Esophagus muscularis mucosa (tissue), 4 donors: ENCODE data around the gene HEBP2. TPM values are rescaled to one million over a fixed set of nuclear protein-coding genes. Genes with fewer than 3 reads are reported as not detected.

Source experiments
- DNase-seq: peaks from one replicate; pipeline ENCODE4 v3.0.0-alpha.2; 2017; ENCODE audit errors: extremely low spot score
- H3K27ac ChIP-seq, 4 donors: fragments of 200-600 bp; sonication (generic); replicated peaks in 1 of 4; 1 replicate in 3 of 4; 2 replicates in 1 of 4; pipeline ENCODE4 v1.5.1; 2016 to 2019; ENCODE audit warnings: mild to moderate bottlenecking in 1 of 4
- H3K27me3 ChIP-seq, 4 donors: fragments of 200-600 bp; sonication (generic); one replicate each; pipeline versions ENCODE4 v1.5.1 to v1.6.0; 2016 to 2019
- H3K36me3 ChIP-seq, 4 donors: fragments of 200-600 bp; sonication (generic); one replicate each; pipeline ENCODE4 v1.5.1; 2016 to 2019
- H3K4me1 ChIP-seq, 4 donors: fragments of 200-600 bp; sonication (generic); one replicate each; pipeline ENCODE4 v1.5.1; 2016 to 2019
- H3K4me3 ChIP-seq, 4 donors: fragments of 200-600 bp; sonication (generic); 1 replicate in 2 of 4; 2 replicates in 2 of 4; pipeline ENCODE4 v1.5.1; 2016 to 2019; ENCODE audit warnings: mild to moderate bottlenecking in 4 of 4, moderate library complexity in 1 of 4
- H3K9me3 ChIP-seq, 4 donors: fragments of 200-600 bp; sonication (generic); 1 replicate in 3 of 4; 2 replicates in 1 of 4; pipeline ENCODE4 v1.5.1; 2016 to 2019
- EP300 ChIP-seq: sonication (generic); formaldehyde crosslinking; IDR thresholded peaks from one replicate; pipeline ENCODE4 v1.6.1; 2017; ENCODE audit warnings: antibody characterized with exemption
- POLR2A ChIP-seq: fragments of 450-650 bp; IDR thresholded peaks from one replicate; pipeline ENCODE4 v1.6.1; 2017; ENCODE audit warnings: antibody characterized with exemption, moderate library complexity, mild to moderate bottlenecking, low read depth
- POLR2AphosphoS5 ChIP-seq, 2 donors: sonication (generic); formaldehyde crosslinking; IDR thresholded peaks; one replicate each; pipeline ENCODE4 v1.6.1; 2017; ENCODE audit warnings: antibody characterized with exemption in 2 of 2
- WGBS: methylation state at CpG from one replicate; pipeline ENCODE4 v1.1.5; 2018; 5-methylcytosine and 5-hydroxymethylcytosine counted together
- intact Hi-C: fragments of 100-400 bp; cut with DNase I; formaldehyde crosslinking; loops from one replicate; pipeline ENCODE4 v1.15.1; 2023
- total RNA-seq, 4 donors: library from RNA; depleted of rRNA; stranded (reverse); fragments of >200 nt; gene quantifications; one replicate each; pipeline versions ENCODE4 v1.1.0 to v1.2.1, GENCODE V29; 2016
- TF ChIP-seq, protein P1 (sequence below), 3 experiments: fragments of 200-600 bp in 2 of 3; fragments of 450-650 bp in 1 of 3; sonication (generic) in 2 of 3; IDR thresholded peaks; one replicate each; pipeline ENCODE4 v1.5.1; 2017 to 2019; ENCODE audit warnings: antibody characterized with exemption in 3 of 3, mild to moderate bottlenecking in 2 of 3, moderate library complexity in 1 of 3

The HEBP2 gene
- total RNA-seq, 4 donors from 2014 or later: 90.1 to 135 (median 104) TPM

DNA sequence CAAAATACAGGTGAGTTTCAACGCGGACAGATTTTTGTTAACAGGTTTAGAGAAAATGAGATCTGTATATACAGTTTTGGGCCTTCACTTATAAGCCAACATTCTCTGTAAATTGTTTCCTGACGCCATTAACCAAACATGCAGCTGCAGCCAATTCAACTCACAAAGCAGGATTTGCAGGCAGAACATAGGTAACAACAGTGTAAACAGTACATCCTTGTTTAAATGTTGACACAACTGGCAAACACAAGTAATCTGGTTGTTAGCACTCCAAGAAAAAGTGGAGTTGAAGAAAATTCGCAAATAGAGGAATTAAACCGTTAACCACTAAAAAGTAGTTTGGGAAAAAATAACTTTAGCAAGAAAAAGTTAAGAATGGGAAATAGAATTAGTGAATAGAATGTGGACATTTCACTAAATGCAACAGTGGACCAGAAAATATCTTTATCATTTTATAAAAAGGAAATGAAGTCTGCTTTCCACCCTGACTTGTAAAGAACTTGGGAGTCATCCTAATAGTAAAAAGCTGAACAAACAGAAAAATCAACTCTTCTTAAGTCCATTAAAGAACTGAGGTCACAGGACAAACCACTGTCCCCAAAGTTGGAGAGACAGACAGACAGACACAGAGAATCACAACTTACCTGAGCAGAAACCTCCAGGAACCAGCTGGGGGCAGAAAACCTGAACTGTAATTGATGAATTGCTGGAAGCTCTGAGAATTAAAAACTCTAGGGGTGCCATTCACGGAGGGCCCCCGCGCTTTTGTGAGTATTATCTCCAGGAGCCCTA lies 16.2 kb upstream of the HEBP2 start:
- Histone ChIP-seq H3K27ac (no peak overlapping the region), H3K9me3 (no peaks in the 10 kb centered on the region), H3K4me1 (no peaks in the 10 kb centered on the region), H3K27me3 (peaks cover 0 to 8% (median 0%) of the 10 kb centered on the region in 4 donors), H3K4me3 (no peak overlapping the region), H3K36me3 (no peaks in the 10 kb centered on the region)
- intact Hi-C loops: no loop called here
- TF ChIP-seq POLR2AphosphoS5 (IDR thresholded peaks at IDR 0.05) (no peak), POLR2A (no peak), EP300 (no peak)
- TF ChIP-seq, protein P1, sequence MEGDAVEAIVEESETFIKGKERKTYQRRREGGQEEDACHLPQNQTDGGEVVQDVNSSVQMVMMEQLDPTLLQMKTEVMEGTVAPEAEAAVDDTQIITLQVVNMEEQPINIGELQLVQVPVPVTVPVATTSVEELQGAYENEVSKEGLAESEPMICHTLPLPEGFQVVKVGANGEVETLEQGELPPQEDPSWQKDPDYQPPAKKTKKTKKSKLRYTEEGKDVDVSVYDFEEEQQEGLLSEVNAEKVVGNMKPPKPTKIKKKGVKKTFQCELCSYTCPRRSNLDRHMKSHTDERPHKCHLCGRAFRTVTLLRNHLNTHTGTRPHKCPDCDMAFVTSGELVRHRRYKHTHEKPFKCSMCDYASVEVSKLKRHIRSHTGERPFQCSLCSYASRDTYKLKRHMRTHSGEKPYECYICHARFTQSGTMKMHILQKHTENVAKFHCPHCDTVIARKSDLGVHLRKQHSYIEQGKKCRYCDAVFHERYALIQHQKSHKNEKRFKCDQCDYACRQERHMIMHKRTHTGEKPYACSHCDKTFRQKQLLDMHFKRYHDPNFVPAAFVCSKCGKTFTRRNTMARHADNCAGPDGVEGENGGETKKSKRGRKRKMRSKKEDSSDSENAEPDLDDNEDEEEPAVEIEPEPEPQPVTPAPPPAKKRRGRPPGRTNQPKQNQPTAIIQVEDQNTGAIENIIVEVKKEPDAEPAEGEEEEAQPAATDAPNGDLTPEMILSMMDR (IDR thresholded peaks at IDR 0.05): no peak
- WGBS: 89% methylated on average over 8 of the region's 8 CpGs
- no peak for DNase-seq

DNA sequence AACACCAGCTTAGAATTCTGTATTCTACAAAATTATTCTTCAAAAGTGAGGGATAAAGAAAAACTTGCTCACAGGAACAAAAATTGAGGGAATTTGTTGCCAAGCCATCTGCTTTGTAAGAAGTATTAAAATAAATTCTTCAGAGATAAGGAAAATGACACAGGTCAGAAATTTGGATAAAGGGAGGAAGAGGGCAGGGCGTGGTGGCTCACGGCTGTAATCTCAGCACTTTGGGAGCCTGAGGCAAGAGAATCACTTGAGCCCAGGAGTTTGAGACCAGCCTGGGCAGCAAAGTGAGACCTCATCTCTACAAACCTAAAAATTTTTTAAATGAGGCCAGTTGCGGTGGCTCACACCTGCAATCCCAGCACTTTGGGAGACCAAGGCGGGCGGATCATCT lies 14.5 kb upstream of the HEBP2 start:
- intact Hi-C loops: no loop called here
- peaks cover 0 to 8% (median 0%) of the 10 kb centered on the region in 4 donors for H3K27me3 ChIP-seq
- no peaks in the 10 kb centered on the region for H3K36me3 ChIP-seq
- H3K27ac ChIP-seq: no peak overlapping the region
- no peaks in the 10 kb centered on the region for H3K9me3 ChIP-seq
- peak; percentile 37 for DNase-seq
- TF ChIP-seq EP300 (no peak), POLR2A (no peak), POLR2AphosphoS5 (IDR thresholded peaks at IDR 0.05) (no peak)
- TF ChIP-seq, protein P1 (IDR thresholded peaks at IDR 0.05): no peak
- H3K4me1 ChIP-seq: peaks cover 0 to 4% (median 0%) of the 10 kb centered on the region in 4 donors
- WGBS: 88% methylated on average over 5 of the region's 5 CpGs
- H3K4me3 ChIP-seq: no peak overlapping the region

DNA sequence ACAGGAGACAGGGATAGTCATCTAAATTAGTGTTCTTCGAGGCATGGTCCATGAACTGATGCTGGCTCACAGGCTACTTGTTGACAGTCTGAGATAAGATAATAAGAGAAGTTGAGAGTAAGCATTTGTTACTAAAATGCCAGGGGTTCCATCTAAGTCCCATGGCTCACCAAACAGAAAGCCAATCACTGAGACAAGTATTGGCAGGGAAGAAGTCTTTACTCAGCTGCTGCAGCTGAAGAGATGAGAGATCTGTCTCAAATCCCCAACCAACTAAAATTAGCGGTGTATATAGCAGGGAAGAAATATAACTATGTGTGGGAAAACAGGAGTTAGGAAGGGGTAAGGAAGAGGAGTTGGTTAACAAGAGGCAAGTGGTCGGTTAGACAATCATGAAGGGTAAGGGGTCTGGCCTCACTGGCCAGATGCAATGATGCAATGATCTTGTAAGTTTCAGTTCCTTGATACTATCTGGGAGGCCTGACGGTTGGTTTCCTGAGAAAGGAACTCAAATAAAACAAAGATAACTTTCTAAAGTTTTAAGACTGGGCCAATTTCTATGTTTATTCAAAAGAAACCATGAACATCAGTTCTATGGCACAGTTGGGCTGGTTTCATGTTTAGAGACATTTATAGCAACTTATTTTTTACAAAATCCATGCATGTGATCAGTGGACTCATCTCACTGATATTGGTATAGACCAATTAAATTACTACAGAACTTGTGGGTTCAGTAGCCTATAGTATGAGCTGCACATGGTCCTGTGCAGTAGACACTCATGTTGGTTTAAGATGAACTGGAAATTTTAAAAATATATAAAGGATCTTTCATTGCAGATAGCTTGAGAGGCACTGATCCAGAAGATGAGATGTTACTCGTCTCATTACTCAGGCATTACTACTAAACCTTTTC lies 9.9 kb upstream of the HEBP2 start:
- Histone ChIP-seq H3K4me1 (peaks cover 0 to 4% (median 0%) of the 10 kb centered on the region in 4 donors), H3K9me3 (no peaks in the 10 kb centered on the region), H3K27ac (no peak overlapping the region), H3K36me3 (no peaks in the 10 kb centered on the region), H3K27me3 (no peaks in the 10 kb centered on the region), H3K4me3 (no peak overlapping the region)
- peak; percentile 62 for DNase-seq
- WGBS: 79% methylated on average over 5 of the region's 5 CpGs
- intact Hi-C loops: no loop called here
- TF ChIP-seq, protein P1 (IDR thresholded peaks at IDR 0.05): no peak
- no peak for TF ChIP-seq POLR2AphosphoS5 (IDR thresholded peaks at IDR 0.05)
- TF ChIP-seq POLR2A: no peak
- TF ChIP-seq EP300: no peak

DNA sequence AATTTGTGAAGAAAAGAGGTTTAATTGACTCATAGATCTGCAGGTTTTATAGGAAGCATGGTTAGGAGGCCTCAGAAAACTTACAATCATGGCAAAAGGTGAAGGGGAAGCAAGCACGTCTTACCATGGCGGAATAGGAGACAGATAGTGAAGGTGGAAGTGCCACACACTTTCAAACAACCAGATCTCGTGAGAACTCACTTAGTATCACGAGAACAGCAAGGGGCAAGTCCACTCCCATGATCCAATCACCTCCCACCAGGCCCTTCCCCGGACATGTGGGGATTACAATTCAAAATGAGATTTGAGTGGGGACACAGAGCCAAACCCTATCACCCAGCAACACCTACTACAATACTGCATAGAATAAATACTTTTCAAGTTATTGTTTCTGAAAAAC lies 7.3 kb upstream of the HEBP2 start:
- no peaks in the 10 kb centered on the region for H3K36me3 ChIP-seq
- WGBS: 91% methylated on average over 5 of the region's 5 CpGs
- intact Hi-C loops: no loop called here
- H3K4me3 ChIP-seq: no peak overlapping the region
- H3K9me3 ChIP-seq: no peaks in the 10 kb centered on the region
- no peak overlapping the region for H3K27ac ChIP-seq
- peaks cover 0 to 4% (median 0%) of the 10 kb centered on the region in 4 donors for H3K4me1 ChIP-seq
- no peaks in the 10 kb centered on the region for H3K27me3 ChIP-seq
- DNase-seq: peak; percentile 79
- TF ChIP-seq POLR2AphosphoS5 (IDR thresholded peaks at IDR 0.05): no peak
- TF ChIP-seq POLR2A: no peak
- TF ChIP-seq EP300: no peak
- TF ChIP-seq, protein P1 (IDR thresholded peaks at IDR 0.05): no peak
